ENCODE data around the gene TGFBR3L. TPM values are rescaled to one million over a fixed set of nuclear protein-coding genes. Genes with fewer than 3 reads are reported as not detected.

TGFBR3L gene
- total RNA-seq, 1 donor from 2014 or later: not detected

- Mint-ChIP-seq H3K27ac (no peak overlapping the region), H3K36me3 (ENCODE audit: low read depth) (no peaks in the 10 kb centered on the region), H3K4me1 (peaks cover 37% of the 10 kb centered on the region), H3K4me3 (peak overlapping the region; percentile 33), H3K9me3 (peaks cover 3% of the 10 kb centered on the region), H3K27me3 (peaks cover 22% of the 10 kb centered on the region)
- ATAC-seq (ENCODE audit: low read depth): no peak
- intact Hi-C loops (cut with micrococcal nuclease): no loop called here
- TF ChIP-seq, protein P1, sequence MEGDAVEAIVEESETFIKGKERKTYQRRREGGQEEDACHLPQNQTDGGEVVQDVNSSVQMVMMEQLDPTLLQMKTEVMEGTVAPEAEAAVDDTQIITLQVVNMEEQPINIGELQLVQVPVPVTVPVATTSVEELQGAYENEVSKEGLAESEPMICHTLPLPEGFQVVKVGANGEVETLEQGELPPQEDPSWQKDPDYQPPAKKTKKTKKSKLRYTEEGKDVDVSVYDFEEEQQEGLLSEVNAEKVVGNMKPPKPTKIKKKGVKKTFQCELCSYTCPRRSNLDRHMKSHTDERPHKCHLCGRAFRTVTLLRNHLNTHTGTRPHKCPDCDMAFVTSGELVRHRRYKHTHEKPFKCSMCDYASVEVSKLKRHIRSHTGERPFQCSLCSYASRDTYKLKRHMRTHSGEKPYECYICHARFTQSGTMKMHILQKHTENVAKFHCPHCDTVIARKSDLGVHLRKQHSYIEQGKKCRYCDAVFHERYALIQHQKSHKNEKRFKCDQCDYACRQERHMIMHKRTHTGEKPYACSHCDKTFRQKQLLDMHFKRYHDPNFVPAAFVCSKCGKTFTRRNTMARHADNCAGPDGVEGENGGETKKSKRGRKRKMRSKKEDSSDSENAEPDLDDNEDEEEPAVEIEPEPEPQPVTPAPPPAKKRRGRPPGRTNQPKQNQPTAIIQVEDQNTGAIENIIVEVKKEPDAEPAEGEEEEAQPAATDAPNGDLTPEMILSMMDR (IDR thresholded peaks at IDR 0.05): no peak
- no peak for DNase-seq
- ChIA-PET POLR2A (interaction anchor here (0.5 to 0.7 kb wide), 2 partner anchors 28 to 609 kb away, joined by 4 to 9 read pairs; no protein-coding TSS in a partner anchor), CTCF (interaction anchor here (0.7 kb wide), 1 partner anchor 140 kb away, joined by 3 read pairs; no protein-coding TSS in a partner anchor)
Observed at GRCh38 chr19:7870571-7871436, 43.8 kb upstream of the TGFBR3L start.

- DNase-seq: peak; percentile 57
- intact Hi-C loops (cut with micrococcal nuclease): no loop called here
- peak; percentile 2 for ATAC-seq (ENCODE audit: low read depth)
- Mint-ChIP-seq H3K4me1 (peaks cover 37% of the 10 kb centered on the region), H3K4me3 (peak overlapping the region; percentile 33), H3K36me3 (ENCODE audit: low read depth) (no peaks in the 10 kb centered on the region), H3K27me3 (peaks cover 24% of the 10 kb centered on the region), H3K9me3 (peaks cover 3% of the 10 kb centered on the region), H3K27ac (no peak overlapping the region)
- ChIA-PET CTCF (no interaction called here), POLR2A (no interaction called here)
- TF ChIP-seq, protein P1 (IDR thresholded peaks at IDR 0.05): no peak
Observed at GRCh38 chr19:7871437-7872305, 43.0 kb upstream of the TGFBR3L start.

DNA sequence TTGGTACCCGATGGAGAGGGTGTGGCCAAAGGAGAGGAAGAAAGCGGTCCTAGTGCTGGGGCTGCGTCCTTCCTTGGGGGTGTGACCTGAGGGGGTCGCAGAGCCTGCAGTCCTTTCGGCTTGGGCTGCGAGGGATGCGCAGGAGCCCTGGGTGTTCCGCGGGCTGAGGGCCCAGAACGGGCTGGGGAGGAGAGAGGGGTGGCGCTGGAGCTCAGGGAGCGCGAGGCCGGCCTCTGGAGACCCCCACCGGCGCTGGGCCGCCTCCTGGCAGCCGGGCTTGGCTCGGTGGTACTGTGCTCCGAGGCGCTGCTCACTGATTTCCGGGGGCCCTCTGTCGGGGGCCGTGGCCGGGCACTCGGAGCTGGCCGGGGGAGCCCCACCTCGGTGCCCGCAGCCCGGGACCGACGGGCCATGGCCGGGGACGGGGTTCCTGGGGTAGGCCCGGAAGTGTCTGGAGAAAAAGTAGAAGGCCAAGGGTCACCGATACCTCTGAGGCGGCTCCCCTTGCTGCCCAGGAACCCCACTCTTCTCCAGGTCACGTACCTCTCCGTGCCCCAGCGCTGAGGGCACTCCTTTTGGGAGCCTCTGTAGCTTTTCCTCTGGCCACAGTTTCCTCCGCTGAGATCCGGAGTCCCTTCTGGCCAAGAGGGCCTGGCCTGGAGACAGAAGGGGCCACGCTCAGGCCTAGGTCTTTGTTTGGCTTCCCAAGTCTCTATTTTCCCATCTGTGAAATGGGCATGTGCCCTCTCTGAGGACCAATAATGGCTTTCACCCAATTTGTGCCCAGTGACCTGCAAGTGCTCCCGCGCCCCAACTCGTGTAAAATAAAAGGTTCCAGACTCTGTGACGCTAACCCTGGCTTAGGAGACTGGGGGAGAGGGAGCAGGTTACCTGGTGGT is 42.1 kb upstream of the TGFBR3L start:
- no peak for DNase-seq
- CTCF ChIA-PET: no interaction called here
- peaks cover 24% of the 10 kb centered on the region for H3K27me3 Mint-ChIP-seq
- ATAC-seq (ENCODE audit: low read depth): no peak
- H3K9me3 Mint-ChIP-seq: peaks cover 3% of the 10 kb centered on the region
- H3K27ac Mint-ChIP-seq: no peak overlapping the region
- intact Hi-C loops (cut with micrococcal nuclease): no loop called here
- peaks cover 37% of the 10 kb centered on the region for H3K4me1 Mint-ChIP-seq
- POLR2A ChIA-PET: interaction anchor here (0.6 kb wide), 1 partner anchor 380 kb away, joined by 3 read pairs; no protein-coding TSS in a partner anchor
- TF ChIP-seq, protein P1 (IDR thresholded peaks at IDR 0.05): no peak
- H3K36me3 Mint-ChIP-seq (ENCODE audit: low read depth): no peaks in the 10 kb centered on the region
- H3K4me3 Mint-ChIP-seq: no peak overlapping the region

DNA sequence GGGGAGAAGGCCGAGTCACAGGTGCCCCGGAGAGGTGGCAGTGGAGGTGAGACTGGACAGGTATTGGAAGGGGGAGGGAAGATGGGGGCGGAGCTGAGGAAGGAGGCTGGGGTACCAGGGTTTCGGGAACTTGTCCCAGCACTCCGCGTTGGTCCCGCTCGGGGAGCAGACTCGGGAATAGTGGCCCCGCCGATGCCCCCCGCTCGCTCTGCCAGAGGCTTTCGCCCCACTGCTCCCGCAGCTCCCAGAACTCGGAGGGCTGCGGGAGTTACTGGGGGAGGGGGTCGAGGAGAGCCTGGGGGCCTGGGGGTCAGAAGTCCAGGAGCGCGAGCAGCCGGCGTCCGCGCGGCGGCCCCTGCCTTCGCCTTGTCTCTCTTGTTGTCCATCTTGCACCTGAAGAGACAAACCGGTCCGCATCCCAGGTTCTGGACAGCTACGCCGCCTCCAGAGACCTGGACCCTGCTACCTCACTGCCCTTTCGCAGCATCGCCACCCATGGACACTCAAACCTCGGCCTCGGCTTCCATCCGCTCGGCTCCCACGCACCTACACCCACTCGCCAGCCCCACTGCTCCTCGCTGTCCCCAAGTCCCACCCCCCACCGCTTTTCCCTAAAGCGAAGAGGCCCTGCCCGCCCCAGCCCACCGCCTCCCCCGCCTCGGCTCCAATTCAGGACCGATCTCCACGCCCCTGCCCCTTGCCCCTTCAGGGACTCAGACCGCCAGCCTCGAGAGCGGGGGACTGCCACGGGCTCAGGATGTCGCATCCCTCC is 41.1 kb upstream of the TGFBR3L start:
- POLR2A ChIA-PET: no interaction called here
- Mint-ChIP-seq H3K9me3 (peaks cover 3% of the 10 kb centered on the region), H3K36me3 (ENCODE audit: low read depth) (no peaks in the 10 kb centered on the region), H3K27ac (no peak overlapping the region), H3K27me3 (peaks cover 24% of the 10 kb centered on the region), H3K4me1 (peaks cover 33% of the 10 kb centered on the region), H3K4me3 (peak overlapping the region; percentile 58)
- TF ChIP-seq, protein P1 (IDR thresholded peaks at IDR 0.05): no peak
- CTCF ChIA-PET: no interaction called here
- ATAC-seq (ENCODE audit: low read depth): no peak
- no peak for DNase-seq
- intact Hi-C loops (cut with micrococcal nuclease): no loop called here
